HepG2 (cell line): ENCODE data around the gene SLC38A3. TPM values are rescaled to one million over a fixed set of nuclear protein-coding genes. Genes with fewer than 3 reads are reported as not detected.
A peak's percentile ranks its signal among the peaks of the same experiment; 100 is the strongest.

ENCODE experiments used
- E2F1 ChIP-seq: sonication (generic); formaldehyde crosslinking; IDR thresholded peaks from 2 replicates; pipeline ENCODE4 v1.5.0; 2020; ENCODE audit warnings: missing genetic modification reagents
- FOXP1 ChIP-seq, 2 experiments: fragments of 450-650 bp in 1 of 2; IDR thresholded peaks; 2 replicates each; pipeline ENCODE4 v1.6.1; 2017 to 2018; ENCODE audit warnings: antibody characterized with exemption in 1 of 2
- MBD4 ChIP-seq: IDR thresholded peaks from 2 replicates; pipeline ENCODE4 v1.6.1; 2012; ENCODE audit warnings: low read length, inconsistent platforms, borderline replicate concordance
- MBNL3 ChIP-seq: fragments of 250-450 bp; sonication (Bioruptor Pico); conservative IDR thresholded peaks from 2 replicates; pipeline ENCODE4 v1.8.0; 2022; ENCODE audit warnings: mild to moderate bottlenecking, inconsistent platforms
- NR2F1 ChIP-seq, 2 experiments: fragments of 450-650 bp in 1 of 2; formaldehyde crosslinking in 1 of 2; IDR thresholded peaks; 2 replicates each; pipeline versions ENCODE4 v1.5.0 to v1.6.1; 2016 to 2020; ENCODE audit warnings: mild to moderate bottlenecking in 1 of 2, missing compliant biosample characterization in 1 of 2, missing genetic modification reagents in 1 of 2, moderate library complexity in 1 of 2
- REXO4 ChIP-seq: sonication (generic); formaldehyde crosslinking; IDR thresholded peaks from 2 replicates; pipeline ENCODE4 v1.8.0; 2022; ENCODE audit warnings: missing genetic modification reagents, mild to moderate bottlenecking, borderline replicate concordance
- SOX5 ChIP-seq: IDR thresholded peaks from 2 replicates; pipeline ENCODE4 v1.6.1; 2016; ENCODE audit warnings: borderline replicate concordance
- TSC22D2 ChIP-seq: sonication (generic); formaldehyde crosslinking; IDR thresholded peaks from 2 replicates; pipeline ENCODE4 v1.5.1; 2020; ENCODE audit warnings: missing genetic modification reagents, mild to moderate bottlenecking, borderline replicate concordance
- ZNF275 ChIP-seq: sonication (generic); formaldehyde crosslinking; IDR thresholded peaks from 2 replicates; pipeline ENCODE4 v1.8.0; 2022; ENCODE audit warnings: missing genetic modification reagents, mild to moderate bottlenecking, inconsistent platforms, borderline replicate concordance
- ZNF337 ChIP-seq: sonication (generic); formaldehyde crosslinking; IDR thresholded peaks from 2 replicates; pipeline ENCODE4 v1.5.1; 2020; ENCODE audit warnings: missing genetic modification reagents, low read depth, mild to moderate bottlenecking, borderline replicate concordance
- ZNF382 ChIP-seq: sonication (generic); formaldehyde crosslinking; IDR thresholded peaks from 2 replicates; pipeline ENCODE4 v1.5.0; 2020; ENCODE audit warnings: missing genetic modification reagents, mild to moderate bottlenecking, borderline replicate concordance
- ZNF44 ChIP-seq: sonication (generic); formaldehyde crosslinking; IDR thresholded peaks from 2 replicates; pipeline ENCODE4 v1.5.1; 2020; ENCODE audit warnings: mild to moderate bottlenecking, missing genetic modification reagents
- ZNF496 ChIP-seq: sonication (generic); formaldehyde crosslinking; IDR thresholded peaks from 2 replicates; pipeline ENCODE4 v1.8.1; 2023; ENCODE audit warnings: mild to moderate bottlenecking, moderate library complexity, missing genetic modification reagents; ENCODE audit not compliant: insufficient replicate concordance
- ZNF644 ChIP-seq: IDR thresholded peaks from 2 replicates; pipeline ENCODE4 v1.6.1; 2016; ENCODE audit warnings: low read depth
- ZNF747 ChIP-seq: sonication (generic); formaldehyde crosslinking; IDR thresholded peaks from 2 replicates; pipeline ENCODE4 v1.8.1; 2023; ENCODE audit warnings: missing genetic modification reagents, mild to moderate bottlenecking, borderline replicate concordance
- ZNF781 ChIP-seq: sonication (generic); formaldehyde crosslinking; IDR thresholded peaks from 2 replicates; pipeline ENCODE4 v1.5.1; 2020; ENCODE audit warnings: borderline replicate concordance, mild to moderate bottlenecking, missing genetic modification reagents; ENCODE audit errors: not compliant biosample characterization
- polyA plus RNA-seq, 8 experiments: library from polyadenylated mRNA; depleted of rRNA in 3 of 8; stranded (reverse) in 7 of 8; unstranded in 1 of 8; fragments of >200 nt; fragmentation: Illumina TruSeq in 4 of 8; extraction: Trizol in 4 of 8; gene quantifications; 2 replicates each; pipeline versions ENCODE4 v1.2.1 to v1.2.3, GENCODE V29; 2011 to 2016; ENCODE audit warnings: low read depth in 4 of 8, missing spikeins in 1 of 8, mixed read lengths in 1 of 8; ENCODE audit not compliant: insufficient read depth in 1 of 8
- total RNA-seq, 5 experiments: library from RNA; depleted of rRNA; stranded (reverse); fragments of >200 nt; fragmentation: Illumina TruSeq; extraction: Trizol; gene quantifications; 2 replicates each; pipeline ENCODE4 v1.2.3, GENCODE V29; 2016; ENCODE audit warnings: low read depth in 1 of 5
- TF ChIP-seq, protein P1 (sequence below): sonication (generic); formaldehyde crosslinking; IDR thresholded peaks from 2 replicates; pipeline ENCODE4 v1.8.0; 2023; ENCODE audit warnings: mild to moderate bottlenecking, missing genetic modification reagents
- TF ChIP-seq, protein P2 (sequence below): IDR thresholded peaks from 2 replicates; pipeline ENCODE4 v1.6.1; 2016; ENCODE audit warnings: missing compliant biosample characterization, missing genetic modification reagents, borderline replicate concordance
- TF ChIP-seq, protein P3 (sequence below): sonication (generic); formaldehyde crosslinking; IDR thresholded peaks from 2 replicates; pipeline ENCODE4 v1.5.0; 2020; ENCODE audit warnings: missing genetic modification reagents, mild to moderate bottlenecking, borderline replicate concordance
- TF ChIP-seq, protein P4 (sequence below): sonication (generic); formaldehyde crosslinking; IDR thresholded peaks from 2 replicates; pipeline ENCODE4 v1.8.0; 2022; ENCODE audit warnings: mild to moderate bottlenecking, missing genetic modification reagents

SLC38A3 gene
- total and polyA plus RNA-seq, 2 of the 13 experiments (the other 11 are each of a cell fraction or from before 2014, with no cell fraction given): 29.8 to 164 TPM

DNA sequence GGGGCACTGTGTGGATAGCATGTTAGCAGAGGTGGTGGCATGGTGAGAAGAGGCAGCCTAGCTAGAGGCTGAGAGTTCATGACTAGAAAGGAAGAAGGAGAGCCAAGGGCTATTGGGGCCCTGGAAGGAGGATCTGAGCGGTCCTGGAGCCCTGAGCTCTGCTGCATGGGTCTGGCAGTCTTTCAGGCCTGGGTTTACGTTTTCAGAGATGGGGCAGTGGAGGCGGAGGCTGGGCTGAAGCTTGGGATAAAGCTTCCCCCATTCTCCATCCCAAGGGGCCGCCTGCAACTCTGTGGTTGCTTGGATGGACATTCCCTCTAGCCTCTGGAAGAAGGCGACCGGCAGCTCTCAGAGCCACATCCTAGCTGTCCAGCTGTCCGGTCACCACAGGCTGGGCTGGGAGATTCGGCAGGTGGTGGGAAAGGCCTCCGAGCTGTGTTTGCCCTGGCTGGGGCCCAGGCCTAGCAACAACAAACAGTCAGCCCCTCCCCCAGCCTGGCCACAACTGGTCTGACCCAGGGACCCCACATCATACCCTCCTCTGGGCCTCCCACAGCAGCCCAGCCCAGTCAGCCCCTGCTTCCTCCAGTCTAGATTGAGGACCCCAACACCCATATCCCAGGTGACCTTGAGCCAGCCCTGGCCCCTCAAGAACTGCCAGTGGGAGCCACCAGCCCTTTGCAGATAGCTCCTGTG lies 1.8 kb upstream of the SLC38A3 start (continued):
- TF ChIP-seq, protein P1, sequence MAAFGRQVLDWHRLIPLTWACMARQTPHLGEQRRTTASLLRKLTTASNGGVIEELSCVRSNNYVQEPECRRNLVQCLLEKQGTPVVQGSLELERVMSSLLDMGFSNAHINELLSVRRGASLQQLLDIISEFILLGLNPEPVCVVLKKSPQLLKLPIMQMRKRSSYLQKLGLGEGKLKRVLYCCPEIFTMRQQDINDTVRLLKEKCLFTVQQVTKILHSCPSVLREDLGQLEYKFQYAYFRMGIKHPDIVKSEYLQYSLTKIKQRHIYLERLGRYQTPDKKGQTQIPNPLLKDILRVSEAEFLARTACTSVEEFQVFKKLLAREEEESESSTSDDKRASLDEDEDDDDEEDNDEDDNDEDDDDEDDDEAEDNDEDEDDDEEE (CRISPR knock-in tag): no peak
- TF ChIP-seq NR2F1 (CRISPR knock-in tag; IDR thresholded peaks at IDR 0.05) (no peak), REXO4 (CRISPR knock-in tag) (no peak), ZNF644 (CRISPR knock-in tag) (no peak), ZNF747 (CRISPR knock-in tag) (peak; percentile 68; the same call in 1 of the 2 replicates), ZNF337 (CRISPR knock-in tag) (no peak), TSC22D2 (CRISPR knock-in tag) (no peak), SOX5 (CRISPR knock-in tag) (peak; percentile 59; the same call in 1 of the 2 replicates), FOXP1 (IDR thresholded peaks at IDR 0.05) (no peak), FOXP1 (CRISPR knock-in tag; IDR thresholded peaks at IDR 0.05) (peak; percentile 90), ZNF275 (no peak), MBNL3 (CRISPR knock-in tag) (no peak), ZNF382 (CRISPR knock-in tag) (no peak), MBD4 (no peak), E2F1 (CRISPR knock-in tag) (no peak), ZNF496 (CRISPR knock-in tag) (no peak), ZNF781 (CRISPR knock-in tag) (no peak), ZNF44 (CRISPR knock-in tag) (no peak)
- TF ChIP-seq, protein P2, sequence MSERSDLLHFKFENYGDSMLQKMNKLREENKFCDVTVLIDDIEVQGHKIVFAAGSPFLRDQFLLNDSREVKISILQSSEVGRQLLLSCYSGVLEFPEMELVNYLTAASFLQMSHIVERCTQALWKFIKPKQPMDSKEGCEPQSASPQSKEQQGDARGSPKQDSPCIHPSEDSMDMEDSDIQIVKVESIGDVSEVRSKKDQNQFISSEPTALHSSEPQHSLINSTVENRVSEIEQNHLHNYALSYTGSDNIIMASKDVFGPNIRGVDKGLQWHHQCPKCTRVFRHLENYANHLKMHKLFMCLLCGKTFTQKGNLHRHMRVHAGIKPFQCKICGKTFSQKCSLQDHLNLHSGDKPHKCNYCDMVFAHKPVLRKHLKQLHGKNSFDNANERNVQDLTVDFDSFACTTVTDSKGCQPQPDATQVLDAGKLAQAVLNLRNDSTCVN (CRISPR knock-in tag): peak; percentile 74; the same call in 1 of the 2 replicates
- TF ChIP-seq, protein P3, sequence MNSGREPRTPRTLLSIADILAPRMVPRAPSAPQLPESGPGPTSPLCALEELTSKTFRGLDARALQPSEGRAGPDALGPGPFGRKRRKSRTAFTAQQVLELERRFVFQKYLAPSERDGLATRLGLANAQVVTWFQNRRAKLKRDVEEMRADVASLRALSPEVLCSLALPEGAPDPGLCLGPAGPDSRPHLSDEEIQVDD (CRISPR knock-in tag): no peak
- TF ChIP-seq, protein P4, sequence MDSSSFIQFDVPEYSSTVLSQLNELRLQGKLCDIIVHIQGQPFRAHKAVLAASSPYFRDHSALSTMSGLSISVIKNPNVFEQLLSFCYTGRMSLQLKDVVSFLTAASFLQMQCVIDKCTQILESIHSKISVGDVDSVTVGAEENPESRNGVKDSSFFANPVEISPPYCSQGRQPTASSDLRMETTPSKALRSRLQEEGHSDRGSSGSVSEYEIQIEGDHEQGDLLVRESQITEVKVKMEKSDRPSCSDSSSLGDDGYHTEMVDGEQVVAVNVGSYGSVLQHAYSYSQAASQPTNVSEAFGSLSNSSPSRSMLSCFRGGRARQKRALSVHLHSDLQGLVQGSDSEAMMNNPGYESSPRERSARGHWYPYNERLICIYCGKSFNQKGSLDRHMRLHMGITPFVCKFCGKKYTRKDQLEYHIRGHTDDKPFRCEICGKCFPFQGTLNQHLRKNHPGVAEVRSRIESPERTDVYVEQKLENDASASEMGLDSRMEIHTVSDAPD (CRISPR knock-in tag): no peak
